RWPE1 (cell line): ENCODE results near the gene LIPC.

Experiments
- CTCF ChIA-PET: fragments of 350-600 bp; sonication (Branson Sonifier 250); formaldehyde crosslinking; extraction: SDS; loops from one replicate; lab custom pipeline; 2021; lab: Yijun Ruan, JAX
- POLR2A ChIA-PET: fragments of 400-600 bp; formaldehyde crosslinking; extraction: SDS; loops from one replicate; lab custom pipeline; 2020; ENCODE audit warnings: antibody characterized with exemption; ENCODE audit not compliant: low non-redundant PET; lab: Yijun Ruan, JAX
- DNase-seq: peaks from one replicate; pipeline ENCODE4 v3.0.0; 2012; ENCODE audit warnings: low spot score
- H3K27ac ChIP-seq: fragments of 450-650 bp; 2 replicates; pipeline ENCODE4 v1.5.1; 2017
- CTCF ChIP-seq: fragments of 450-650 bp; conservative IDR thresholded peaks from 2 replicates; pipeline ENCODE4 v1.5.1; 2017; ENCODE audit warnings: low read depth, mild to moderate bottlenecking

LIPC gene

GRCh38 chr15:58548308-58549012 is 116.7 kb downstream of the LIPC start:
- no peak overlapping the region for H3K27ac ChIP-seq
- no peak for TF ChIP-seq CTCF
- CTCF ChIA-PET, result no interaction called here

DNA sequence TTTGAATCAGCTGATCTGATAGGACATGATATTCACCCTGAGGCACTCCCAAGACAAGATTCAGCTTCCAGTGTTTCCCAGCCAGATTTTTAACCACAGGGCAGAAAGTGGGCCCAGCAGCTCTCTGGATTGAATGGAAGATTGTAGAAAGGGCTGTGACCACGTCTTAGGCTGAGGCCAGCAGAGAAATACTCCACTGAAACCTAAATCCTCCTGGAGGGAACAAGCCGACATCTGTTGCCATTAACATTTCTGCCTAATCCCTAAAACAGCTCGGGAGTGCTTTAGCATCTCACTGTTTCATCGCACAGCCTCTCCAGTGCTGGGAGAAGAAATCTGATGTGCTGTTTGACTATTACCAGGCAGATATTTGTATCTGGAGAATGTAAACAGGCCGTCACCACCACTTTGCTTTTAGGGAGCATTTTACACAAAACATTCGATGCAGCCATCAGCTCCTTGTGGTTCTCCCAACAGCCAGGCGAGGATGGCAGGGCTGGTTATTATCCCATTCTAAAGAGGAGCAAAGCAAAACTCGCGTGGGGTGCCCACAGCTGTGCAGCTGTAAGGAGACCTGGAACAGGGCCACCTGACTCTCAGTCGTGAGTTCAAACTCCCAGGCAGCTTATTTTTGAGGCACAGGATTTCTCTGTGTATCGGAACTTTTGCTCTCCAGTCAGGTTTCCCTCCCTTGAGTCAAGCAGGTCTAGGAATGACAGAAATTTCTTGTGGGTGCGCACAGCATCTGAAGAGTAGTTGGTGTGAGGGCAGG is 117.4 kb downstream of the LIPC start:
- POLR2A ChIA-PET, result no interaction called here
- DNase-seq, result no peak
- no peak overlapping the region for H3K27ac ChIP-seq
- CTCF ChIA-PET, result no interaction called here
- TF ChIP-seq CTCF, result no peak

More at GRCh38 chr15:58548308-58549012, 116.7 kb downstream of the LIPC start:
- POLR2A ChIA-PET, result no interaction called here
- no peak for DNase-seq

GRCh38 chr15:58549785-58550074 is 117.9 kb downstream of the LIPC start:
- ChIA-PET POLR2A (no interaction called here), CTCF (no interaction called here)
- TF ChIP-seq CTCF, result no peak
- no peak overlapping the region for H3K27ac ChIP-seq
- DNase-seq, result no peak

GRCh38 chr15:58551084-58551763 is 119.4 kb downstream of the LIPC start:
- POLR2A ChIA-PET, result no interaction called here
- DNase-seq, result no peak
- no peak overlapping the region for H3K27ac ChIP-seq
- CTCF ChIA-PET, result no interaction called here
- TF ChIP-seq CTCF, result no peak

GRCh38 chr15:58551764-58552504 is 120.1 kb downstream of the LIPC start:
- H3K27ac ChIP-seq, result peak overlapping the region; percentile 39
- POLR2A ChIA-PET, result no interaction called here

More at GRCh38 chr15:58551764-58552504, 120.1 kb downstream of the LIPC start:
- CTCF ChIA-PET, result no interaction called here
- DNase-seq, result peak; percentile 29
- no peak for TF ChIP-seq CTCF
